GM18907 (cell line): ENCODE results near the gene CCDC28B.

ENCODE experiments used
- ATAC-seq: cut with Tn5 transposase; IDR thresholded peaks from one replicate; pipeline ENCODE4 v1.9.1; 2021; ENCODE audit warnings: mild to moderate bottlenecking, moderate library complexity; ENCODE audit not compliant: unreplicated experiment

CCDC28B gene

DNA sequence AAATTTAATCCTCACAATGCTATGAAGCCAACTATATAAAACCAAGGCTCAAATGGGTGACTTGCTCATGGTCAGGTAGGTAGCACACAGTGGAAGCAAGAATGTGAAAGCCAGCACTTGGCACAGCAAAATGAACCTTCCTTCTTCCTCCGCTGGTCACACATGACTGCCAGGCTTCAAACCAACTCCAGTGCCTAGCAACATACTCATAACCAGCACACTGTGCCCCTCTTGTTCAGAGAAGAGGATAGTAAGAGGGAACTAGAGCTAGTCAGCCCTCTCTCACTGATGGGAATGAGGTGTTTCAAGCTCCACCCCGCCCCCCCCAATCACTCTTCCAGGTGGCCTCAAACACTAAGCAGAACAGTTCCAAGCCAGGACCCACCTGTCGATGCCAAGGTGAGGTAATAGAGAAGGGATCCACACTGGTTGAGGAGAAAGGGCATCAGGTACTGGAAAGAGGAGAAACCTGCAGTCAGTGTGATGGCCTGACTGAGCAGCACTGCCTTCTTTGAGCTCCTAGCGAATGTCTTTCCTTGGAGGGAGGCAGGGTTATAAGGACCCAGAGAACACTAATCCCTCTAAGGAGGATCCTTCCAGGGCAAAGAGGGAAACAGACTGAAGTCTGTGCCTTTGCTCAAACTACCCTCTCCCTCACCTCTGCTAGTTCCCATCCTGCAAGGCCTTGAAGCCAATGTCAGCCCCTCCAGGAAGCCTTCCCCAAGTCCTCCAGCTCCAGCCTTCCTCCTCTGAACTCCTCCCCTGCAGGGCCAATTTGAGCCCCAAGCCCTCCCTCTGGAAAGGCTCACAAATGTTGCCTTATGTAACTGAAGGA is 20.6 kb downstream of the CCDC28B start:
- ATAC-seq: no peak

DNA sequence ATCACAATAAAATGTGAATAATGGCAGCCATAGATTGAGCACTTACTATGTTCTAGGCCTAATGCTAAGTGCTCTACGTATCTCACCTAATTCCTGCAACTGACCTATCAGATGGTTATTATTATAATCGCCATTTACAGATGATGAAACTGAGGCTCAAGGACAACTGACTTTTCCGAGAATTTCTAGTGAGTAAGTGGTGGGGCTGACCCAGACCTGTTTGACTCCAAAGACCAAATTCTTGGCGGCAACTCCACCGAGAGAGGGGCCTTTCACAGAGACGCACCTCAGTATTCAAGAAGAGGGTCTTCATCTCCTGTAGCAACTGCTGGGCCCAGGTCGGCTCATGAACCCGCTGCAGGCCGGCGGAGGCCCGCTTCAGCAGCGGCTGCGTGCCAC is 21.2 kb downstream of the CCDC28B start:
- no peak for ATAC-seq

DNA sequence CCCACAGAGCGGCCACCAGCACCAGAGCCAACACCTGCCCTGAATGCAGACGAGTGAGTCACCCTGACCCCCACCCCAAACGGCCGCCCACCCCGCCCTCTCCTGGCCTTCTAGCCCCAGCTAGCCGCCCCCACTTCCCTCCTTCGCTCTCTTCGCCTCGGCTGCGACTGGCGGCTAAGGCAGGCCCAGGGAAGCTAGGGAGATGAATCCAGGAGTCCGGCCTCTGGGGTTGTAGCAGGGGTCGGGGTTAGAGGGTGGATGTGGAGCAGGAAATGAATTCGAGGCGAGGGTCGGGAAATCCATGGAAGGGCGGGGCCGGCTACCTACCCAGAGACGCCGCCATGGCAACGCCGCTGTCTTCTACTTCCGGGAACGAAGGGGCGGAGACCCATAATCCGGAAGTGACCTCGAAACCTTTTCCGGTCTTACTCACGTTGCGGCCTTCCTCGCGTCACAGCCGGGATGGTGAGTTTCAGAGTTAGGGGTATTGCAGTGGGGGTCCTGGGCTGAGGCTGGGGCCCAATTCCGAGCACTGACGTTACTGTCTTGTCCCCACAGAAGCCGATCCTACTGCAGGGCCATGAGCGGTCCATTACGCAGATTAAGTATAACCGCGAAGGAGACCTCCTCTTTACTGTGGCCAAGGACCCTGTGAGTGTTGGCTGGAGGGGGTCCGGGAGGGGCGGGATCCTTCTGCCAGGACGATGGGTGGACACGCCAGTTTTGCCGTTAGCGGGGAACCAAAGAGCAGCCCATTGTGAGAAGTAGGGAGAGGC is 21.8 kb downstream of the CCDC28B start, which contains the start of the genes EIF3I and TMEM234:
TSS of gene EIF3I (plus strand) at position 428 of the 776 bp plus-strand sequence. CDS start at position 463, 35 bp downstream.
TSS of gene TMEM234 (minus strand) at position 374 of the 776 bp plus-strand sequence. CDS start at position 343, 31 bp downstream.
- ATAC-seq: peak; percentile 90

DNA sequence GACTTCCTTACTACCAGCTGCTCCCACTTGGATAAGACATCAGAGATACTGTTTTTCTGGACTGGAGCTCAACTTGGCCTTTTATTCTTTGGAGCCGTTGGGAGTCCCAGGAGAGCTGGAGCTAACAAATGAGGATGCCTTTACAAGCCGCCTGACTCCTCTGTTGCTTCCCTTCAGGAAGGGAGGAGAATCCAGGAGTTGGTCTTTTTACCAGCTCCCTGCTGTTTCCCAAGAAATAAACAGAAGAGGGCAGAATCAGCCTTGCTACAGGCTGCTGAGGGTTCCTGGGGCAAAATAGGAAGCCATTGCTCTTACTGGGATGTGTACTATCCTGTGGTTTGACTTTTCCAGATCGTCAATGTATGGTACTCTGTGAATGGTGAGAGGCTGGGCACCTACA is 23.3 kb downstream of the CCDC28B start:
- ATAC-seq: no peak

DNA sequence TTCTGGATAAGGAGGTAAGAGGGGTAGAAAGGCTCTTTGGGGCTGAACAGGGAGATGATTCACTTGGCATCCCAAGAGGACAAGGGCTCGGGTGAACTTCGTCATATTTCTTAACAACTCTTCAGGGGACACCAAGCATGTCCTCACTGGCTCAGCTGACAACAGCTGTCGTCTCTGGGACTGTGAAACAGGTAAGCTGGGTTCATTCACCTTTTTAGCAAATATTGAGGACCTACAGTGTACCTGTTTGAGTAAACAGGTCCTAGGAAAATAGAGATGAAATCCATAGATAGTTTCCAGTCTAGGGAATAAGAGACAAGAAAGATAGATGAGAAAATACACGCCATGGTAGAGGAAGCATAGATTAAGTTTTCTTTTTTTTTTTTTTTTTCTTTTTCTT is 23.9 kb downstream of the CCDC28B start:
- ATAC-seq: no peak

DNA sequence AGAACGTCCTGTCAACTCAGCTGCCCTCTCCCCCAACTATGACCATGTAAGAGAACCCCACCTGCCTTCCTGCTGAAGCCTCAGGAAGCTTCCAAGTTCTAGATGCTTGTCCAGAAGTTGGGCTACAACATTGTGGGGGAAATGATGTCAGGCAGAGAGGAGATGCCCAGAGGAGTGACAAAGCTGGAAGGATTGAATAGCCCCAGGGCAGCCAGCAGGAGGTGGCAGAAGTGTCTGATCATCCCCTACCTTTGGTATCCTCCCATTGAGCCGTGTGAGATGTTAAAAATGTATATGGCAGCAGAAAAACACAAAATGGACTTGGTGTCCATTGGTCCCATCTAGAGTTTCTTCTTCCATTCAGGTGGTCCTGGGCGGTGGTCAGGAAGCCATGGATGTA is 28.4 kb downstream of the CCDC28B start:
- ATAC-seq: no peak

DNA sequence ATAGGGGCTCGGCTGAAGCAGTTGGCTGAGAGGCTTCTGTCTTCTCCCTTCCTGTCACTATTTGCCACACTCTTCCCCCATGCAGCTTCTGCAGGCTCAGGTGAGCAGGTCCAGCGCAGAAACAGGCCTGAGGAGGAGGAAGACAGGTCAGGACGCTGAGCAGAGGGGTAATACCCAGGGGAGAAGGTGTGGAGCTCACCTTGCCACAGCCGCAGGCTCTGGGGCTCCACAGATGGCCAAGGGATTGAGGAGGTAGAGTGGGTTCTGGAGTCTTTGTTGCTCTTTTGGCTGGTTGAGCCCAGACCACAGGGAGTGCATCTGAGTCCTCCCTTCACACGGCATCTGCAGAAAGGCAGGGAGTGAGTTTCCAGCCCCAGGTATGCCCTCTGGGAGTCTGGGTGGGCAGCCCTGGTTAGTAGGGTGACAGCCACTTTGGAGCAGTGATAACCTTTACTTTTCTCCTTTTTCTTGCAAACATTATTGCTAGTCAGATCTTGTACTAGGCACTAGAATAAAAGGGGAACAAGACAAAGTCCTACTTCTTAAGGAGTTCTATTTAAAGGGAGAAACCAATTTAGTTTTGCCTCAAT is 31.5 kb downstream of the CCDC28B start:
- ATAC-seq: no peak

DNA sequence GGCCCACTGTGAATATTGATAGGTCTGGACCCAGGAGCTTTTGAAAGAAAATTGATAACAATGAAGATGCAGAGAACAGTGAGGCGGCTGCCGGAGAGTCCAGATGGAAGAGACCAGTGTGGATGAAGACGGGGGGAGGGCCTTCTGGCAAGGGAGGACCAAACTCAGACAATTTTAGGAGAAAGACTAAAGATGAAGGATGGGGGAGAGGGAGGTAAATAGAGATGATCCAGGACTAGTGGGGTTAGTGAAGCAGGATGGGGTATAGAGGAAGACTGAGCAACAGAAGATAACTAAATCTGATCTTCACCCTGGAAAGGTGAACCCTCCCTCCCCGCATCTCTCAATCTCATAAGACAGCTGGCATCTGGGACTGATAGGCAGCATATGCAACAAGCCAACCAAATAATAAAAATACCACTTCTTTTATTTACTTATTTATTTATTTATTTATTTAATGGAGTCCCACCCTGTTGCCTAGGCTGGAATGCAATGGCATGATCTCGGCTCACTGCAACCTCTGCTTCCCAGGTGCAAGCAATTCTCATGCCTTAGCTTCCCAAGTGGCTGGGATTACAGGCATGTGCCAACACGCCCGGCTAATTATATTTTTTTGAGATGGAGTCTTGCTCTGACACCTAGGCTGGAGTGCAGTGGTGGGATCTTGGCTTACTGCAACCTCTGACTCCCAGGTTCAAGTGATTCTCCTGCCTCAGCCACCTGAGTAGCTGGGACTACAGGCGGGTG is 32.3 kb downstream of the CCDC28B start:
- ATAC-seq: no peak

DNA sequence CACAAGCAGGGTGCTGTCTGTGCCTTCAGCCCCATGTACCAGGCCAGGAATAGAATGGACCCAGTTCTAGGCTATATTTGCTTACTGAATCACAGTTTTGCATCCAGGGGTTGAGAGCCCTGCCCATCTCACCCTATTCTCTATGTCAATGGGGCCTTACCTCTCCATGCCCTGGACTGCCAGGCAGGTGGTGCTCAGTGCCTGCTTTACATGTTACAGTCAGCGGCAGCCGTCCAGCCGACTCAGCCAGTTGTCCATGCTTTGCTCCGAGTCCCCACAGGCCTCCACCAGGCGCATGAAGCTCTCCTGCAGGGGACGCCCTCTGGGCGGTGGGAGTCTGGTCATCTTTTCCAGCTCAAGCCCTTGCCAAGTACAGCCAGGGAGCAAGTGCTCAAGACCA is 34.4 kb downstream of the CCDC28B start:
- ATAC-seq: no peak

DNA sequence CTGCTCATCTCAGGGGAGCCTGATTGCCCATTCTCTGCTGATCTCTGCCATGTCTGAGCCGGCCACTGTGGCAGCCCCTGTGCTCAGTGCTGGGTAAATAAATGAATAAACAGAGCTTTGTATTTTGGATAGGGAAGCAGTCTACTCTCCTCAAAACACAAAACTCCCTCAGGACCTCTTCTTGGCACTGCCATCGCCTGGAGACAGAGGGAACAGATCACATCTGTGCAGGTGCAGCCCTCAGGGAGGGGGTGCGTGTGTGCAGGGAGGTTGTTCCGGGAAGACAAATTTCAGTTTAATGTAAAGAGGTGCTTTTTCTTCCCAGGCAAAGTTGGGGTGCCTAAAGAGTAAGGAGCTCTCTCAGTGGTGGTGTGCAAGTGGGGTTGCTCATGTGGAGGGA is 38.9 kb downstream of the CCDC28B start:
- ATAC-seq: no peak

DNA sequence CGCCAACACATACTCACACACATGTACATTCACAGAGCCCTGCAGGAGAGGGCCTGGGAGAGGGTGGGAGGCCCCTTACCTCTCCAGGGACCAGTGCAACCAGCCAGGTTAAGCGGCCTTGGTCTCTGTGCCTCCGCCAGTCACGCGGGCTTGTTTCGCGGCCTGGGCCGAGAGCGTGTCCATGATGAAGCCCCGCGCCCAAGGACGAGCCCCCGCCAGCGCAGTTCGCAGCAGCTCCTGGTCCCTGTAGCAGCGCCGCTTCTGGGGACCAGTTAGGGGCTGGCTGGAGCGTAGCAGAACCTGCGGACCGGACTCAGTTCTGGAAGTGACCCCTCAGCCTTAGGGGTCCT is 39.4 kb downstream of the CCDC28B start:
- no peak for ATAC-seq

DNA sequence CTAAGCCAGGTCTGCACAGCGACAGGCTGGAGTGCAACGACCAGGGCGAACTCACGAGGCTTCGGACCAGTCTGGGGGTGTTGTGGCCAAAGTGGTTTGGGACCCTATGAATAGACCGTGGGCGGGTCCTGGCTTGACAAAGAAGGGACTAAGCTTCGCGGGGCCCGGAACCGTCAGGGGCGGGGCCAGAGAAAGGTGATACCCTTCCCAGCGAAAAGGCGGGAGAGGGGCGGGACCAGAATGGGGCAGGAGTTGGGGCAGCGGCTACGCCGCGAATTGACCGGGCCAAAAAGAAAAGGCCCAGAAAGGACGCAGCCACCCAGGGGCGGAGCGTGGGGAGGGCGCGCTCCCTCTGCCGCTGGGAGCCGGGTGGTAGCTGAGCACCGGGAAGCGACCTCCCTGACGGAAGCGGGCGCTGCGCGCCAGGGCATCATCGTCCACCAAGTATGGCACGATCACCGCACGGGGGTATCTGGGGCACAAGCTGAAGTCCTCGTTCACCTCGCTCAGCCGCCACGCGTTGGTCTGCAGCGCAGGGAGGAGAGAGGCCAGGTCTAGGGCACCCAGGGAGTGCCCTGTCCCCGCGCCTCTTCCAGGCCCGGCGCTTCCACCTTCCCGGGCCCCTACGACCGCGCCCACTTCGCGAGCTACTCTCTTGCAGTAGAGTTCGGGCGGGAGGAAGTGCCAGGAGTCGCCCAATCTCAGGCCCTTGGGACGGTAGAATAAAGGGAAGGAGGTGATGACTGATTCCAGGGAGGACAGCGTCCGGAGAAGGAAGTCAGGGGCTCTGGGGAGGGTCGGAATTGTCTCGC is 40.0 kb downstream of the CCDC28B start:
- ATAC-seq: no peak

DNA sequence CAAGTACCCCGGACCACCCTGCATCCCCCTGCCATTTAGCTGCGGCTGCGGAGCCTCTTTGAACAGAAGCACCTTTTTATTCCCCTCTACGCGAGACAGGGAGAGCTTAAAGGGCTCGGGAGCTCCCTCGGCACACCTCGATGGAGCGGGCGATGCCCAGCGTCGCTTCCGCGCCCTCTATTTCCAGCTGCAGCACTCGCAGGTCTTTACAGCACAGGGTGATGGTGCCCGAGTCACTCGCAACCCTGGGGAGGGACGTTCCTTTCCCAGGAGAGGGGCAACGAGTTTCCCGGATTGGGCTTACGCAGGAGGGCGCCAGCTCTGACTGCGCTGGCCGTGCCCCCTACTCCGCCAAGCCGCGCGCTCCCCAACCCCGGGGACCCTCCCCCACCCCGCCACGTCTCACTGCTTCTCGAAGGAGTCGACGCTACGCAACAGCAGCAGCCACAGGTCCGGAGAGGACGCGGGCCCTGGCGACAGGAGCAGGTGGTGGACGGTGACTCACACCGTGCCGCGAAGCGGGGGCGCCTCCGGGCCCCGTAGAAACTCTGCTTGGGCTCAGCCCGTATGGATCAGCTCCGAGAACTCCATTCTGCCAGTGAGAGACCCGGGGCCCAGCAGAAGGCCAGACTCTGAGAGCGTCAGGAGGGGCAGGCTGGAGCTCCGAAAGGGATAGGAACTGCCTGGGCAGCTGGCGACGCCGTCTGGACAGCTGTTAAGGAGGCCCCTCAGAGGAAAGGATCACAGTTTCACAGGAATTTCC is 40.8 kb downstream of the CCDC28B start:
- no peak for ATAC-seq

DNA sequence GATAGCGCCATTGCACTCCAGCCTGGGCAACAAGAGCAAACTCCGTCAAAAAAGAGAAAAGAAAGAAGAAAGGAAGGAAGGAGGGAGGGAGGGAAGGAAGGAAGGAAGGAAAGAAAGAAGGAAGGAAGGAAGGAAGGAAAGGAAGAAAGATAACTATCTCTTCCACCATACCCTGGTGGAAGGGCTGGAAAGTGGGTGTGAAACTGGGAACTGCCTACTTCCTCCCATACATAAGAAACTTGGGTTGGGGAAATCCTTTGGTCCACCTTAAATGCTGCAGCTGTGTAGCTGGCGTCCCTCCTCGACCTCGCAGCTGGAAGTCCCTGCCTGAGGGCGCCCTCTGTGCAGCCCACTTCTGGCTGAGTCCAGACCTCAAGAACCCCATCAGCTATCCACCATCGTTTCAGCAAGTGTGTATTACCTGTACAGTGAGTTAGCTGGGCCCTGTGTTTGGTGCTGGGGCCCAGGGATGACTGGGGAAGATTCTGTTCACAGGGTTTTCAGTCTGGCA is 42.0 kb downstream of the CCDC28B start:
- no peak for ATAC-seq

DNA sequence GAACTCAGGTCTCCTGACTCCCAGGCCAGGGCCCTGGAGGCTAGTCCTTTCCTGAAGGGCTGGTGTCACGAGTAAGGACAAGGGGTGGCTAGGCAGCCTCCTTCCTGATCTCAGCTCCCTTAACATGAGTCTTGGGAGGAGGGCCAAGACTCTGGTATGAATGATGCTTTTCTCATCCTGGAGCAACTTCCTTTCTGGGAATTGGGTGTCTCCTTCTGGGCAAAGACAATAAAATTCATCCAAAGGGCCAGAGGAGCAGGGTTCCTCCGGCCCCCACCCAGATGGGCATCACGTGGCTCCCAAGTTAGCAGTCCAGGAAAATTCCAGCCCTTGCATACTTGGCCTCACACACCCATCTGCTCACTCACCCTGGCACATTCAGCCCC is 46.5 kb downstream of the CCDC28B start, which contains the start of gene FAM167B:
TSS of gene FAM167B (plus strand) at position 335 of the 386 bp plus-strand sequence. CDS start 200 bp downstream, outside the sequence.
- no peak for ATAC-seq

DNA sequence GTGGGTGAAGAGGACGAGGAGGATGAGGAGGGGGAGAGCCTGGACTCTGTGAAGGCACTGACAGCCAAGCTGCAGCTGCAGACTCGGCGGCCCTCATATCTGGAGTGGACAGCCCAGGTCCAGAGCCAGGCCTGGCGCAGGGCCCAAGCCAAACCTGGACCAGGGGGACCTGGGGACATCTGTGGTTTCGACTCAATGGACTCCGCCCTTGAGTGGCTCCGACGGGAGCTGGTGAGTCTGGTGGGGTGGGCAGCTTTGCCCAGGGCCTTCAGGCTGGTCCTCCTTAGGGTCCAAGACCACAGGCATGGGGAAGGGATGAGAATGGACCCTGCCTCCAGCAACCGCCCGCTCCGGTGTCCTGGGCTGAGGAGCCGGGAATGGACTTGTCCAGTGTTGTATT is 47.1 kb downstream of the CCDC28B start:
- no peak for ATAC-seq

DNA sequence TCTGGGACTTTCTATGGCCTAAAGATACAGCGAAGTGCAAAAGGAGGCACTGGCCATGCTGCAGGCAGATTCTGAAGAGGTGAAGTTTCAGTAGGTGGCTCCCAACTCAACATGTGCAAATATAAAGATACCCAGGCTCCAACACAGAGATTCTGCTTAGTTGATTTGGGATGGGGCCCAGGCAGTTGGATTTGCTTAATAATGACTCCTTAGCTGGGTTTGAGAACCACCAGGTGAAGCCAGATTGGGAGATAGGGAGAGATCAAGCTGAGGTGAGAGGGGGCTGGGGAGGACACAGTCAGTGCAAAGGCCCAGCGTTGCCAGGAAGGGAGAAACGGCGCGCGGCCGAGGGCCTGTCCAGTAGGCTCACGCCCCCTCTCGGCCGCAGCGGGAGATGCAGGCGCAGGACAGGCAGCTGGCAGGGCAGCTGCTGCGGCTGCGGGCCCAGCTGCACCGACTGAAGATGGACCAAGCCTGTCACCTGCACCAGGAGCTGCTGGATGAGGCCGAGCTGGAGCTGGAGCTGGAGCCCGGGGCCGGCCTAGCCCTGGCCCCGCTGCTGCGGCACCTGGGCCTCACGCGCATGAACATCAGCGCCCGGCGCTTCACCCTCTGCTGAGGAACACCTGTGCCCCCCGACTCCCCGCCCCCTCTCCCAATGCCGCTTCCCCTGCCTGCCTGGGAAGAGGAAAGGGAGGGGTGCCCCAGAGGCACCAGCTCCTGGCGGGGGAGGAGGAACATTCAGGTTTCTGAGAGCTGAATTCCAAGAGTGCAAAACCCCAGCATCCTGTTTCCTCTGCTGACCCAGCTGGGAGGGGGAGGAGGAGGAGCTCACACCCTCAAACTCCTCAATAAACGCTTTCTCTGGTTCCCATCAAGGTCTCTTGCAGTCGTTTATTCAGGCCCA is 47.8 kb downstream of the CCDC28B start:
- ATAC-seq: no peak
